Mesothelial cell of epicardium (in vitro differentiated cells): ENCODE data around the gene NCAPG2. TPM values are rescaled to one million over a fixed set of nuclear protein-coding genes. Genes with fewer than 3 reads are reported as not detected.

Experiments used
- DNase-seq, 2 experiments: peaks; one replicate each; pipeline ENCODE4 v3.0.0; 2021; ENCODE audit warnings: low spot score in 2 of 2; ENCODE audit not compliant: unreplicated experiment in 2 of 2
- H3K27ac Mint-ChIP-seq: 2 replicates; pipeline ENCODE4 v1.8.0; 2021; ENCODE audit warnings: mixed read lengths
- H3K27me3 Mint-ChIP-seq: 2 replicates; pipeline ENCODE4 v1.8.0; 2021; ENCODE audit warnings: low read depth, mixed read lengths
- H3K36me3 Mint-ChIP-seq: 2 replicates; pipeline ENCODE4 v1.8.0; 2021; ENCODE audit warnings: mixed read lengths
- H3K4me1 Mint-ChIP-seq: 2 replicates; pipeline ENCODE4 v1.8.0; 2021; ENCODE audit warnings: mixed read lengths
- H3K4me3 Mint-ChIP-seq: 2 replicates; pipeline ENCODE4 v1.8.0; 2021; ENCODE audit warnings: mild to moderate bottlenecking, moderate library complexity, mixed read lengths
- H3K9me3 Mint-ChIP-seq: 2 replicates; pipeline ENCODE4 v1.8.0; 2021; ENCODE audit warnings: mixed read lengths
- total RNA-seq: library from RNA; stranded (reverse); gene quantifications from 3 replicates; pipeline ENCODE4 v1.2.1, GENCODE V29; 2021
- TF ChIP-seq, protein P1 (sequence below): fragments of 200-600 bp; sonication (generic); IDR thresholded peaks from one replicate; pipeline ENCODE4 v1.5.0; 2021; ENCODE audit warnings: antibody characterized with exemption; ENCODE audit not compliant: unreplicated experiment

Gene NCAPG2
- total RNA-seq, 1 donor from 2014 or later = 22.5 TPM

DNA sequence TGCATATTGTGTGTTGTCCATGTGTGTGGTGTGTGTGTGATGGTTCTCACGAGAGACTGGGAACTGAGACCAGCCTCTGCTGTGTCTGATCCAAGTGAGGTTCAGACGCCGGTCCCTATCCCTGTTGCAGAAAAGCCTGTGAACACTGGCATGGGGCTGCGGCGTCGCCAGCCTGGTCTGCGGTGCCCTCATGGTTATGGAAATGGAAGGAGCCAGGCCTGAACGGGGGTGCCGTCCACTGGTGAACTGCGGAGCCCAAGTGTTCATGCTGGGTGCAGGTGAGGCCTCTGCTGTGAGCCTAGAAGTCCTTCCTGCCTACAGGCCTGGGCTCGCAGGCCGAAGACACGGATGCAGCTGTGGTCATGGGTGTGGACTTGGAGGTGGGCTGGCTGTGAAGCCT lies 18.7 kb upstream of the NCAPG2 start:
- H3K27me3 Mint-ChIP-seq = peaks cover 16% of the 10 kb centered on the region
- H3K4me1 Mint-ChIP-seq = no peaks in the 10 kb centered on the region
- DNase-seq = no peak
- H3K9me3 Mint-ChIP-seq = peaks cover 8% of the 10 kb centered on the region
- H3K36me3 Mint-ChIP-seq = no peaks in the 10 kb centered on the region
- H3K4me3 Mint-ChIP-seq = no peak overlapping the region
- TF ChIP-seq, protein P1, sequence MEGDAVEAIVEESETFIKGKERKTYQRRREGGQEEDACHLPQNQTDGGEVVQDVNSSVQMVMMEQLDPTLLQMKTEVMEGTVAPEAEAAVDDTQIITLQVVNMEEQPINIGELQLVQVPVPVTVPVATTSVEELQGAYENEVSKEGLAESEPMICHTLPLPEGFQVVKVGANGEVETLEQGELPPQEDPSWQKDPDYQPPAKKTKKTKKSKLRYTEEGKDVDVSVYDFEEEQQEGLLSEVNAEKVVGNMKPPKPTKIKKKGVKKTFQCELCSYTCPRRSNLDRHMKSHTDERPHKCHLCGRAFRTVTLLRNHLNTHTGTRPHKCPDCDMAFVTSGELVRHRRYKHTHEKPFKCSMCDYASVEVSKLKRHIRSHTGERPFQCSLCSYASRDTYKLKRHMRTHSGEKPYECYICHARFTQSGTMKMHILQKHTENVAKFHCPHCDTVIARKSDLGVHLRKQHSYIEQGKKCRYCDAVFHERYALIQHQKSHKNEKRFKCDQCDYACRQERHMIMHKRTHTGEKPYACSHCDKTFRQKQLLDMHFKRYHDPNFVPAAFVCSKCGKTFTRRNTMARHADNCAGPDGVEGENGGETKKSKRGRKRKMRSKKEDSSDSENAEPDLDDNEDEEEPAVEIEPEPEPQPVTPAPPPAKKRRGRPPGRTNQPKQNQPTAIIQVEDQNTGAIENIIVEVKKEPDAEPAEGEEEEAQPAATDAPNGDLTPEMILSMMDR = no peak
- no peak overlapping the region for H3K27ac Mint-ChIP-seq

GRCh38 chr7:158722574-158723237 lies 18.1 kb upstream of the NCAPG2 start:
- Mint-ChIP-seq H3K4me3 (no peak overlapping the region), H3K27ac (no peak overlapping the region), H3K4me1 (no peaks in the 10 kb centered on the region), H3K27me3 (peaks cover 20% of the 10 kb centered on the region), H3K36me3 (no peaks in the 10 kb centered on the region), H3K9me3 (peaks cover 8% of the 10 kb centered on the region)
- TF ChIP-seq, protein P1 = no peak
- no peak for DNase-seq

DNA sequence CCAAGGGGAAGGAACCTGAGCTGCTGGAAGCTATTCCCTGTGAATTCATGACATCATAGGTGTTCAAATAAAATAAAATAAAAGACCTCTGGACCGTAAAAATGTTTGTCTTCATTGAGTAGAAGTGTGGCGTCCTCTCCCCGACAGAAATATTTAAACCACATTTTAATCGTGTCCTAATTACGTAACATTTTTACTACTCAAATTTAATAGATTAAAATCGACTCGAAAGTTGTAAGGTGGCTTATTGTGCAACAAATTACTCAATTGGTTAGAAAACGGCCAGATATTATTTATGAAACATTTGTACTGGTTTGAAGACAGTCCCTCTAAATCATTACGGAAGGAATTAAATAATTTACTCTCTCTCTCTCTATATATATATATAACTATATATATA lies 15.5 kb upstream of the NCAPG2 start:
- Mint-ChIP-seq H3K9me3 (no peaks in the 10 kb centered on the region), H3K27me3 (peaks cover 36% of the 10 kb centered on the region), H3K27ac (no peak overlapping the region), H3K4me1 (no peaks in the 10 kb centered on the region), H3K4me3 (no peak overlapping the region), H3K36me3 (no peaks in the 10 kb centered on the region)
- TF ChIP-seq, protein P1 = no peak
- DNase-seq = no peak

DNA sequence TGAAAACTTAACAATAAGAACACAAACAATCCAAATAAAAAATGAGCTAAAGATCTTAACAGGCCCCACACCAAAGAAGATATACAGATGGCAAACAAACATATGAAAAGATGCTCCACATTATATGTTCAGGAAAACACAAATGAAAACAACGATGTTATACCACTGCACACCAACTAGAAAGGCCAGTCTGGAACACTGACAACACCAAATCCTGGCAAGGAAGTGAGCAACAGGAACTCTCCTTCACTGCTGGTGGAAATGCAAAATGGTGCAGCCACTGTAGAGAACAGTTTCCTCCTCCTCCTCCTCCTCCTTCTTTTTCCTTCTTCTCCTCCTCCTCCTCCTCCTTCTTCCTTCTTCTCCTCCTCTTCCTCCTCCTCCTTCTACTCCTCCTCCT lies 12.2 kb upstream of the NCAPG2 start:
- H3K4me1 Mint-ChIP-seq = no peaks in the 10 kb centered on the region
- DNase-seq = no peak

GRCh38 chr7:158710651-158711102 lies 6.1 kb upstream of the NCAPG2 start:
- TF ChIP-seq, protein P1 = no peak
- no peak for DNase-seq
- no peak overlapping the region for H3K27ac Mint-ChIP-seq

More for the DNA sequence above, 12.2 kb upstream of the NCAPG2 start:
- Mint-ChIP-seq H3K9me3 (no peaks in the 10 kb centered on the region), H3K27ac (no peak overlapping the region), H3K4me3 (no peak overlapping the region), H3K36me3 (no peaks in the 10 kb centered on the region), H3K27me3 (peaks cover 36% of the 10 kb centered on the region)
- TF ChIP-seq, protein P1 = no peak

More at GRCh38 chr7:158710651-158711102, 6.1 kb upstream of the NCAPG2 start:
- peaks cover 5% of the 10 kb centered on the region for H3K4me1 Mint-ChIP-seq
- no peak overlapping the region for H3K4me3 Mint-ChIP-seq
- H3K9me3 Mint-ChIP-seq = peaks cover 3% of the 10 kb centered on the region
- peaks cover 3% of the 10 kb centered on the region for H3K36me3 Mint-ChIP-seq
- peaks cover 3% of the 10 kb centered on the region for H3K27me3 Mint-ChIP-seq
